HS-5 (cell line): ENCODE results near the gene EMC8.

ENCODE experiments used
- DNase-seq: peaks from one replicate; pipeline ENCODE4 v3.0.0-alpha.2; 2012; ENCODE audit warnings: low read depth

Gene EMC8

DNA sequence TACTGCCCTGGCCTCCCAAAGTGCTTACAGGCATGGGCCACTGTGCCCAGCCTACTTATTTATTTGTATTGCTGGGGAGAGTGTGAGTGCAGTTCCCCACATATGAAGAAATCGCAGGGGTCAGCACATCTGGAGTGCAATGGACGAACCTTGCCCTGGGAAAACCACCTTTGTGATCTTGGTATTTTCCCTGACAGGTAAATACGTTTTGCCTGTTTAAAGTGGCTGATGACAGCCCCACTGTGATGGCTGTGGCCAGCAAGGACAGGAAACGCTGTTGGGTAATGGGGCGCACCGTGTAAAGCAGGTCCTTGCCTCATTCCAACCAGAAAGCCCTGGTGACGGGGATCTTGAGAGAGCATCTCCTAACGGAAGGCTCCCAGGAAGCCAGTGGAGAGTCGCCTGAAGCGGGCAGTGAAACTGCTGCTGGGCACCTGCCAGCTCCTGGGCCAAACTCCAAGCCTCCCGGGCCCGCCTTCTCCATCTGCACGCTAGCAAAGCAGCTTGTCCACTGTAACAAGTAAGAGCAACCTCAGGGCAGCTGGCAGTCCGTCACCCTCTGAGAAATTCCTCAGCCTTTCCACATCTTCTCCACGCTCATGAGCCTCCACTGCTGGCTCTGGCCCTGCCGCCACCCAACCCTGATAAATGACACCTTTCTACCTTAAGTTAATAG, 17.5 kb downstream of the EMC8 start:
- no peak for DNase-seq

DNA sequence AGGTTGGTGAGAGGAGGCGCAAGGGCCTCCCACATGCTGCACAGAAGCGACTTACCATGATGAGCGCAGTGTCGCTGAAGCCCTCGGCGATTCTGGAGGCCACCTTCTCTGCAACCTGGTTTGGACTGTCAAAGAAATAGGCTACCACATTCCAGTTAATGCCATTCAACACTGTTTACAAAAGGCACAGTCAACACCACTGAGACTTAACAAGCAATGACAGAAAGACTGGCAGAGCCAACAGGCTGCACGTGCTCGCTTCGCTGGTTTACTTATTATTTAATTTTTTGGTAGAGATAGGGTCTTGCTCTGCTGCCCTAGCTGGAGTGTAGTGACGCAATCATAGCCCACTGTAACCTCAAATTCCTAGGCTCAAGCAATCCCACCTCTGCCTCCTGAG, 18.2 kb downstream of the EMC8 start:
- DNase-seq = no peak

DNA sequence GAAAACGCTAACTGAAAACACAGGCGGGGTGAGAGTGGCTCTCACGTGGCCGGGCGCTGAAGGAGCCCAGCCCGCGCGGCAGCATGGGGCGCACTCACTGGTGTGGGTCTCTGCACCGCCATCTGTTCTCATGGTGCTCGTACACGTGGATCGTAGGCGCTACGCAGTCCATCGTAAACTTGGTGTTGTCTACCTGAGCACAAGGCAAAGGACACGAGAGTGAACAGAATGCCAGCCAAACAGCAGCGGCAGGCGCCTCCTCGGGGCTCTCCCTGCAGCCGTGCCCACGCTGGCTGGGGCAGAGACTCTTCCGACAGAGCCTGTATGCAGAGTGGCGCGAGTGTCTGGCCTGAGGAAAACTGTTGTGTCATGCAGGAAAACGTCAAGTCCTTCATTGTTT, 19.1 kb downstream of the EMC8 start:
- no peak for DNase-seq

DNA sequence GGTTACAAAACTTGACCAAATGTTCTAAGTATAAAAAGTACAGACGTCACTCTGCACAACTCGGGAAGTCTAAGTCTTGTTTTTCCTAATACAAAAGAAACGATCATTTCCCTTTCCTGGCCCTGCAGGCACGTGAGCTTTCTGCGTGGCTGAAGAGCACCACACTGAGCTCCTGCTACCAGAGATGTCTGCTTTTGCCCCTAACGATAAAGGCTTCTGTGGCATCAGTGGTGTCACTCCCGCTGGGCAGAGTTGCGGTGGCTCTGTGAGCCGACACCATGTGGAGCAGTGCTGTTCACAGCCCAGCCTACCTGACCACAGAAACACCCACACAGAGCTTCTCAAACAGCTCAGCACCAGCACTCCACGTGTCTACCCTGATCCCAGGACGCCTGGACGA, 20.5 kb downstream of the EMC8 start:
- no peak for DNase-seq

DNA sequence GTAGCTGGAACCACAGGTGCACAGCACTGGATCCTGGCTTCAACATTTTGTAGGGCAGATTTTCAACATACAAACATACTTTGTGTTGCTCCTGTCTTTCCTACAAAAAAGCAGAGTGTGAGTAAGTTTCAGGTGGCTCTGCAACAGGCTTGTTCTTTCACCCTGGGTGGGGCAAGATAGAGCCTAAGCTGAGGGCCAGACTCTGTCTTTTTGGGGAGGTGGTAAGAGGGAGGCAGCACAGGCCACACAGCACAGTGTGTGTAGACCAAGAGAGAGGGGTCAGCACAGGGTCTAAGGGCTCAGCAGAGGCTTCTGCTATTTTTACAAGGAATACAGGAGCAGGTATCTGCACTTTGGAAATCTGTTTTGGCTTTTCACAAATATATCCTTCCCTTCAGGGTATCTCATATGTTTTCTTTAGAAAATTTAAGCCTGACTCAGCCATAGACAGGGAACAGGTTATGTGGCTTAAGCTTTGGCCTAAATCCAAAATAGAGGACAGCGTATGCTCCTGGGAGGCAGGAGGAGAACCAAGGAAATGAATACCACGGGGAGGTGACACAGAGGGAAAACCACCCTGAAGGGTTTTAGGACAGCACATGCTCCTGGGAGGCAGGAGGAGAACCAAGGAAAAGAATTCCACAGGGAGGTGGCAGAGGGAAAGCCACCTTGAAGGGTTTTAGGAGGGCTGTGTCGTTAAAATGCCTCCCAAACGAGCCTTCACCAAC, 21.6 kb downstream of the EMC8 start:
- DNase-seq = no peak

DNA sequence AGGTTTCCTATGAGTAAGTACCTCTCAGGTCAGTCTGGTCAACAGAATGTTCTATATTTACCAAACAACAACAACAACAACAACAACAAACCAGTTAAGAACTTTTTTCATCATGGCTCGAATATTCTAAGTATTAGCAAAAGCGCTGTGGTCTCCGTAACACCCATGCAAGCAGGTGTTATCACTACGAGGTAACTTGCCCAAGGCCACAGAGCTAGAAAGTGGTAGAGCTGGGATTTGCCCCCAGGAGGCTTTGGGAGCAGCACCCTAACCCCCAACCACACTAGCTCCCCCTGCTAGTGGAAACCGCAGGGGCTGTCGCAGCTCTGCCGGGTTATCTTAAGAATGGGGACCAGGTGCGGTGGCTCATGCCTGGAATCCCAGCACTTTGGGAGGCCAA, 24.5 kb downstream of the EMC8 start:
- DNase-seq = no peak

DNA sequence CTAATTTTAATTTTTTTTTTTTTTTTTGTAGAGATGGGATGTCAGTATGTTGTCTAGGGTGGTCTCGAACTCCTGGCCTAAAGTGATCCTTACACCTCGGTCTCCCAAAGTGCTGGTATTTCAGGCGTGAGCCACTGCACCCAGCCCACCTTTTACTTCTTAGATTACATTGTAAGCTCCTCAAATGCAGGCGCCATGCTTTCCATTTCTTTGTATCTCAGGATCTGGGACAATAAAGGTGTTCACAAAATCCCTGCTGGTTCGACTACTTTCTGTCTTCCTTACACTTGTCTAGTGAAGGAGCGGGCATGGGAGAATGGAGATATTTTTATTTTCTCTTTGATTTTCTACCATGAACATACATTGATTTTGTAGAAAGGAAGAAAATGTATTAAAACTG, 25.2 kb downstream of the EMC8 start:
- DNase-seq = no peak

DNA sequence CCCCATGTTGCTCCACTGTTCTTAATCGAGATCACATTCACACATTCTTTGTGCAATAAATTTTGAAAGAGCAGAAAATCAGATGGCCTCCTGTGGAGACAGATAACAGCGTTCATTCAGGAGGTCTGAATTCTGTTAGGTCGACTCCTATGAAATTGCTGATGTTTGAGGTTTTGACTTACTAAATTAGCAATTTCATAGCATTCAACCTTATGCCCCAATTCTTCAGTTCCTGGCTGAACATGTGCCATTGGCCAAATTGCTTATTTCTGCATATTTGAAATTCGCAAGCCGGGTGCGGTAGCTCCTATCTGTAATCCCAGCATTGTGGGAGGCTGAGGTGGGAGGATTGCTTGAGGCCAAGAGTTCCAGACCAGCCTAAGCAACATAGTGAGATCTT, 26.3 kb downstream of the EMC8 start:
- no peak for DNase-seq

DNA sequence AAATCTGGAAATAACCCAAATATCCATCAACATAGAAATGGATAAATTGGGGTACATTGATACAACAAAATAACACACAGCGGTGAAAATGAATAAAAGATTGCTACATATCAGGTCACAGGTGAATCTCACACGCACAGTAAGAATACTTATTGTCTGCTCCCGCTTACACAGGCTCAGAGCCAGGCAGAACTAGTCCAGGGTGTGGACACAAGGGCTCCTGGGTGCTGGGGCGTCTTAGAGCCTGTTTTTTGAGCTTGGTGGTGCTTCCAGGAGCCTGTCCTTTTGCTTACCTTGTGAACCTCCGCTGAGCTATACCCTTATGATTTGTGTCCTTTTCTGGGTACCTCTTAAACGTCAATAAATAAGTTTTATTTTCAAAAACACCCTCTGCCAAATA, 28.6 kb downstream of the EMC8 start:
- DNase-seq = no peak

DNA sequence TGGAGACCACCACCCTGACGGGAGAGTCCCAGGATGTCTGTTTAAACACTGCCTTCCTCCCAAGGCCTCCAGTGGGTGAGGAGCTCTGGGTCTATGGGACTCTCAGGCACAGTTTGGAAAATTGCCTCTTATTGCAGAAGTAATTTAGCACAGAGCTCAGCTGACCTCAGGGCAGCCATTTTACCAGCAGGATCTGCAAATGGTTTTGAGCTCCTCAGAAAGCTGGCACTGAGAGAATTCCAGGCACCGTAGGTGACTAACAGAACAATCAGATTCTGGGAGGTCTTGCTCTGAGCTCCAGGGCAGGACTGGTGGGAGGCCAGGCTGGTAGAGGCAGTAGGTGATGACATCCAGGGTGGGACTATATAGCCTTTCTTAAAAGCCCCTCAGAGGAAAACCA, 31.1 kb downstream of the EMC8 start:
- DNase-seq = no peak

DNA sequence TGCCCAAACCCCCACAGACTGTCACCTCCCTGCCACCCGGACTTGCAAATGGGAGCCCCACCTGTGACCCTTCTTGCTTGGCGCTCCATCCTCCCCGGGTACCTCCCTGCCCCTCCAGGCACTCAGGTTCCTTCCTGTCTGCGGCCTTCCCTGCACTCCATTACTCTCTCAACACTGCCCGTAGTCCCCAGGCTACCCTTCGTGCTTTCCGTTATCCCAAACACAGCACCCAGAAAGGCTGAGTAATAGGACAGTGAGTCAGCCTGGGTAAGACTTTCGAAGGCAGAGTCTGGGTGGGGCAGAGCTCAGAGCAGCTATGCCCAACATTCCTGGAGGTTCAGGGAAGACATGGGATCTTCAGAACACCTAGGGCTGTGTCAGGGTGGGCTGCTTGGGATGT, 31.8 kb downstream of the EMC8 start:
- peak; percentile 48 for DNase-seq

DNA sequence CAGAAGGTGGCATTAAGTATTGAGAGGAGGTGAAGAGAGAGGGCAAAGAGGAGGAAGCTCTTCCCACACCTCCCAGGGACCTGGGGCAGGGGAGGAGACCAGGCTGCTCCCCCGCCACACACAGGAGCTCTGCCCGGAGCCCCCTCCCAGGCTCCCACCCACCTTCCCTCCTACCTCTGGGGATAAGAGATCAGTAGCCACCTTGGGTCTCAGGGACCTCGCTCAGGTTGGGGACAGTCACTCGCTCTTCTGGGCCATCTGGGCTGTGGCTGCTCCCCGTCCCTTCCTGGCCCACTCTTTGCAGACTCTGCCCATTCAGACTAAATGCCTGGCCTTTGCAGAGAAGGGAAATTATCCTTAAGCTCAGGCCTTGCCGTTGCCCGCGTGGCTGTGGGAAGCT, 33.6 kb downstream of the EMC8 start:
- DNase-seq = no peak

DNA sequence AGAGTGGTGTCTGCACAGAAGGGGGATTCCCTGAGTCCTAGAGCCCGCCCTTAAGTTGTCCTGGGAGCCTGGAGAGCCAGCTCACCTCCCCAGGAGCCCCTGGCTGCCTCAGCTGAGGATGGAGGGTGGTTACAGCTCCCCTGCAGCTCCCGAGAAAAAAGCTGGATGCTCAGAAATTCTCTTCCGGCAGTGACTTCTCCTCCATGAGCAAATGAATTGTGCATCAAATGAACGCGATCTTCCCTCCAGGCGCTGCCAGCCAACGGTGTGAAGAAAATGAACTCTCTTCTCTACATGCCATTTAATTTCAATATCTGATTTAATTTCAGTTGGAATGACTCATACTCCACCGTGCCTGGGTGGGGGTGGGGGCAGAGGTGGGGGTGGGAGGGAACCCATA, 34.1 kb downstream of the EMC8 start:
- no peak for DNase-seq

DNA sequence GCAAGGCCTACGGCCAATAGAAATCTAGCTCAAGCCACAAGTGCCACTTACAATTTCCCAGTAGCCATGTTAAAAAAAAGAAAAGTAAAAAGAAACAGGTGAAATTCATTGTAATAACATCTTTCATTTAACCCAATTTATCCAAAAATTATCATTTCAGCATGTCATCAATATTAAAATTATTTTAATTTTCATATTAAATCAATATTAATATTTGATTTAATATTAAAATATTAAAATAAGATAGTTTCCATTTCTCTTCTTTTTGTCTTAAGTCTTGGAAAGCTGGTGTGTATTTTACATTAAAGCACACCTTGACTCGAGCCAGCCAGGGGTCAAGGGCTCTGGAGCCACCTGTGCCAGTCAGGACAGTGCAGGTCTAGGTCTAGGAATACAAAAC, 35.7 kb downstream of the EMC8 start:
- DNase-seq = no peak

DNA sequence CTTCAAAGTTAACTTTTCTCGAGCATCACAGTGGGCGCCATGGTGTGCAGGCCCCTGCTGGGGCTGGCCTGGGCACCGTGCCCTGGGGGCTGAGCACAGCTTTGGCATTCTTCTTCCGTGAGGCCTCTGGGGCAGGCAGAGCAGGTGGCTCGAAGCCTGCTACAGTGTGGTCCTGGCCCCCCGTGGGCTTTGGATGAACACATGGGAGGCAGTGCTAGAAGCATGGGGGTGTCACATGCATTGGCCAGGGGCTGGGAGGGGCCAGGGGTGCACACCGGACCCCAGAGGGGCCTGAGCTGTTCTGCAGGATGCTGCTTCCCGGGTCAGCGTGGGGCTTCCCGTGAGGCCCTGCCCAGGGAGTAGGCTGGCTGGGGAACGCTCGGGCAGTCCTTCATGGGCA, 36.4 kb downstream of the EMC8 start:
- no peak for DNase-seq

DNA sequence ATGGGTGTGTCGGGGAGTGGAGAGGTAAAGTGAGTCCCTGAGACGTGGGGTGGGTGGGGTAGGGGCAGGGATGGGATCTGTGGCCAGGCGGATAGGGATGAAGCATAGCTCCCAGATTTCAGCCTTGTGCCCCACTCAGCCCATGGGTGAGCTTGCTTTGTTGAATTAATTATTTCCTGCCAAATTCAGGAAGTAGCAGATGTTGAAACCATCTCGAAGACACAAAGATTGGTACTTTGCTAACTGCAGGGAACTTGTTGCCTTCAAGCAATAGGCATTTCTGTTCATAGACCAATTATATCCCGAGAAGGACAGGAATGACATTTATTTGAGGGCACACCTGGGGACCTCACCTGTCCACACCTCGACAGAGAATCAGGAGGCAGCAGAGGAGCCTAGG, 37.5 kb downstream of the EMC8 start:
- no peak for DNase-seq

DNA sequence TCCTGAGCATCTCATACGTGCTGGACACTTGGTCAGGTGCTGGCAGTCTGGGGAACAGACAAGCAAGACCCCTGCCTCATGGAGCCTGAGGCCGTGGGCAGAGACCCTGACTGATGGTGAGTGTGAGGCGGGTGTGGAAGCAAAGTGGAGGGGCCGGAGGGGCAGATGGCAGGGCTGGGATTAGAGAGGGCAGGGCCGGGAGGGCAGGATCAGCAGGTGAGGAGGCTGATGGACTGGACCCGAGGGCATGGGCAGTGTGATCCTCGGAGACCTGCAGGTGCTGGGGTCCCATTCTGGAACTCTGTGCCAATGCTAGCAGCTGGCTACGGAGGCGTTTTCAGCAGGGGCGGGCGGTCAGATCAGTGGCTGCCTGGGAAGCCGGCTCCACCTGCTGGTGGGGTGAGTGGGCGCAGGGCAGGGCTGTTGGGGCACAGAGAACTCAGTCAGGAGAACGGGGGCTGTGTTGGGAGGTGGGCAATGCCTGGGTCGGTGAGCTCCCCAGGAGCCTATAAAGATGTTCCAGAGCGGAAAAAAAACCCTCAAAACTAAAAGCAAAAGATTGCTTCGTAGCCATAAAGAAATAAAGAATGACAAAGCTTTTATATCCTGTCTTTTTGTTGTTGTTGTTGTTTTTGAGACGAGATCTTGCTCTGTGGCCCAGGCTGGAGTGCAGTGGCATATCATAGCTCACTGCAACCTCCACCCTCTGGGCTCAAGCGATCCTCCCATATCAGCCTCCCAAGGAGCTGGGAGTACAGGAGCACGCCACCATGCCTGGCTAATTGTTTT, 39.5 kb downstream of the EMC8 start:
- no peak for DNase-seq

DNA sequence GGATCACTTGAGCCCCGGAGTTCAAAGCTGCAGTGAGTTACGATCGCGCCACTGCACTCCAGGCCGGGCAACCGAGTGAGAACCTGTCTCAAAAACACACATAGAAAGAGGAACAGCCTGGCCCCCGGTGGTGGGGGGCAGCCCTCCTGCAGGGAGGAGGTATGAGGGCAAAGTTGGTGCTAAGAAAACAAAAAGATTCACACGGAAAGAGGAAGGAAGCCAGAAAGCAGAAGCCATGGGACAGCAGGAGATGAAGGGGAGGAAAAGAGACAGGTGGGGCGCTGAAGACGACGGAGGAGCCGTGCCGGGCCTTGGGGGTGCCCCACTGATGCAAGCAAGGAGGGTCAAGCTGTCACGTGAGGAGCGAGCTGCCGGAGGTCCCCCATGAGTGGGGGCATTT, 40.2 kb downstream of the EMC8 start:
- no peak for DNase-seq

DNA sequence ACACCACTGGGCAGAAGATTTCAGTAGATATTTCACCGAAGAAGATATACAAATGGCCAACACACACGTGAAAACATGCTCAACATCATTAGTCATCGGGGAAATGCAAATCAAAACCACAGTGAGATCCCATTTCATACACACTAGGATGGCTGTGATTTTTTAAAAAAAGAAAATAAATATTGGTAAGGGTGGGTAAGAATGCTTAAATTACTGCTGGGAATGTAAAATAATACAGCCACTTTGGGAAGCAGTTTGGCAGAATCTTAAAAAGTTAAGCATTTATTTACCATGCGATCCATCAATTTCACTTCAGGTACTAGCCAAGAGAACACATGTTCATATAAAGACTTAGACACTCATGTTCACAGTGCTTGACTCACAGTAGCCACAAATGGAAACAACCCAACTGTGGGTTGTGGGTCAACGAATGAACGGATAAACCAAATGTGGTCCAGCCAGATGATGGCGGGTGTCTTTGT, 42.0 kb downstream of the EMC8 start:
- peak; percentile 37 for DNase-seq

DNA sequence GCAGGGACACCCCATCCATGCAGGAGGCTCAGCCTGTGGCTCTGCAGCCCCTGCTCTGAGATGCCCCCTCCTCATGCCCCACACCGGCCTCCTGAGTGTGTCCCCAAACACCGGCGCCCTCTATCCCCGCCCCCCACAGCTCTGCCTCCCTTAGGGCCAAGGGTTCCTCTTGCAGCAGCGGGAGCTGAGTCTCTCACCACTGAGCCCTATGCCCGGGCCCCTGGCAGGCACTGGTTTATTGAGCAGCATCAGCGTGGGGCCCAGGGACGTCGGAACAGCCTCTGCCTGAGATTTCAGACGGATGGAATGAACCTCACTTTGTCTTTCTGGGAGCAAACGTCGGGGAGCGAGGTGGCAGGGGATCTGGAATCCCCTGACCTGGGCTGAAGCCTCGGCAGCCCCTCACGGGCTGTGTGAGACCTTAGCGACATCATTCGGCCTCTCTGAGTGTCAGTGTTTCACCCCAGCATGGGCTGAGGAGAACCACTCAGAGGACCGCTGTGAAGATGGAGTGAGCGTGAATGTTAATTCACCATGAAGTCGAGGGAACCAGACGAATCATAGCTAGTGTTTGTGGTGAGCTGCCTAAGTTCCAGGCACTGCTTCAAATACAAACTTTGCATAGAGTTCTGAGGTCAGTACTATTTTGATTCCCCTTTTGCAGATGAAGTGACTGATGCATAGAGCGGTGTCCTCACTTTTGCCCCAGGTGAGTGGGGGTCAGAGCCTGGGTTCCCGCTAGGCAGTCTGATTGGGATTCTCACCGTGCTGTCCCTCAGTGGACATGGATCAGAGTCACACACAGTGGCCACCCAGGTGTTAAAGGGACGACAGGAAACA, 43.2 kb downstream of the EMC8 start:
- DNase-seq = no peak

DNA sequence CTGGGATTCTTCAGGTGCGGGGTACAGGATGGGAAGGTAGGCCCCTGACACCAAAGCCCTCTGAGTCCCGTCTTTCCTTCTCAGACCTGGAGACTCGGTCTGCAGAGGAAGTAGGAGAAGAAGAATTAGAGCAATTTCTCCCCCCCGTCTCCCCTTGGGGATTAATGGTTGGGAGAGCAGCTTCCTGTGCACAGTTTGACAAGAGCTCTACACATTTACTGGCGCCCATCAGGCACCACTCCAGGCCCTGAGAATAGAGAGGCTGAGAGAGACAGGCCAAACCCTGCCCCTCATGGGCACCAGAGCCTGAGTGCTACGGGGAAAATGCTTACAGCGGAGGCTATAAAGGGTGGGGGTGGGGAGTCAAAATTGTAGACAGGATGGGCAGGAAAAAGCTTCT, 44.9 kb downstream of the EMC8 start:
- DNase-seq = no peak

DNA sequence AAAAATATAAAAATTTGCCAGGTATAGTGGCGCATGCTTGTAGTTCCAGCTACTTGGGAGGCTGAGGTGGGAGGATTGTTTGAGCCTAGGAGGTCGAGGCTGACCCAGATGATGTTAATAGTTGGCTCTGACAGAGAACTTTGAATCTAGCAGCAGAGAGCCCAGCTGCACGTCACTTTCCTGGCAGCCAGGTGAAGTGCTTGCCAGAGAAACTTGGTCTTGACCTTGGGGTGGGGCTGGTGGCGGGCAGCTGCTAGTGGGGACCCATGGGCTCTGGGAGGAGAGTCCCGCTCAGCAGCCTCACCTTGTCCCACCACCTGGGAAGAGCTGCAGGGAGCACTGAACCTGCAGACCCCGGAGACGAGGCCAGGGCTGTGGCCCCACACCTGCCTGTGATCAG, 45.4 kb downstream of the EMC8 start:
- DNase-seq = no peak
